Erythroblast (primary cell): Measurements from ENCODE around the gene MCF2L.
"Not testable (repeated sequence)": the region's sequence is repeated elsewhere in the genome, so short reads cannot be mapped to it uniquely, and the experiment has no call there.

Source experiments
- DNase-seq, 2 experiments: peaks; one replicate each; lab custom pipeline; 2025; lab: John Stamatoyannopoulos, UW
- GATA1 ChIP-seq: IDR thresholded peaks from 2 replicates; pipeline ENCODE4 v1.6.1; 2011; ENCODE audit warnings: low read depth, mild to moderate bottlenecking, control low read depth, low read length, moderate library complexity
- POLR2A ChIP-seq: IDR thresholded peaks from 2 replicates; pipeline ENCODE4 v1.6.1; 2011; ENCODE audit warnings: mild to moderate bottlenecking, low read length

Gene MCF2L

DNA sequence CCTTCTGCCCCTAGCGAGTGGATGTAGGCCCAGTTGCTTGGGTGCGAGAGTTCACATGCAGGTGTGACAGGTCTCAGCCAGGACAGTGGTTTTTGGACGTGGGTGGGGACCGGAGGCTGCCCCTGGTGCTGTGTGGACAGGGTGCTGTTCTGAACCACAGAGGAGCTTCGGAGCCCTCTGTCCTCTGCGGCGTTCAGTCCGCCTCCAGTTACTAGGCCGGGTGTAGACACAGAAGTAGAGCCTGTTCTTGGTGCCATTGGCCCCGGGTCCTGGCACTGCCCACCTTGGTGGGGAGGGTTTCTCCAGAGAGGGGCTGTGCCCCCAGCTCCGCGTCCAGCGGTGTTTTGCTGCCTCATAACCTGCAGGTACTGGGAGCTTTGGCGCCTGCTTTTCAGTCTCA, 52.4 kb downstream of the MCF2L start:
- no peak for DNase-seq
- TF ChIP-seq POLR2A (no peak), GATA1 (no peak)

DNA sequence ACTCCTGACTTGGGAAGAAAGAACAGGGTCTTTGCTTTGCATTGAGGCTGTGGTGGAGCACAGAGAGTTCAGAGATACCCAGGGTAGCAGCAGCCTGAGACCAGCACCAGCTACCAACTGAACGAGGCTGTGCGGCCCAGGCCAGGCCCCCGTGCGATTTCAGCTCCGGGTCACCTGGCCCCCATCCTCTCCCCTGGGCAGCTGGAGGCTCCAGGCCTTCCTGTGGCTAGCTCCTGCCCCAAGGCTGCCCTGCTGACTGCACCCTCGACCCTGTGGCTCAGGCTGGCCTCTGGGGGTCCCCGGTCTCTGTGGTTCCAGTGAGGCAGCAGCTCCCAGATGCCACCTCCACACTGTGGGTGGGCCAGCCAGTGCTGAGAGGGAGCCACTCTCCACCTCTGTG, 52.8 kb downstream of the MCF2L start:
- no peak for TF ChIP-seq GATA1
- TF ChIP-seq POLR2A, result no peak
- DNase-seq, result no peak

DNA sequence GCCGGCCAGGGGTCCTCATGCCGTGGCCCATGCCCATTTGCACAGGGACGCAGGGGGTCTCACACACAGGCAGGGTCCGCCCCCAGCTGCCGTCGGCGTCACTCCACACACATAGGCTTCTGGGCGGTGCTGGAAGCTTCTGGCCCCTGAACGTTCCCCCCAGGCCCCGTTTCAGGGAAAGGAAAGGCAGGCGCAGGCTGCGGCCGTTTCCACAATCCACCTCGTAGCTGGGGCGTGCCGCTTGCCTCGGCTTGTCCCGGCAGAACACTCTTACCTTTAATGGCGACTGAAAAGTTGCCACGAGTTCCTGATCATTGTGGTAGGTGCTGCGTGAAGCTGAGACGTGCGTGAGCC, 53.4 kb downstream of the MCF2L start:
- TF ChIP-seq GATA1 (no peak), POLR2A (no peak)
- DNase-seq, result no peak

DNA sequence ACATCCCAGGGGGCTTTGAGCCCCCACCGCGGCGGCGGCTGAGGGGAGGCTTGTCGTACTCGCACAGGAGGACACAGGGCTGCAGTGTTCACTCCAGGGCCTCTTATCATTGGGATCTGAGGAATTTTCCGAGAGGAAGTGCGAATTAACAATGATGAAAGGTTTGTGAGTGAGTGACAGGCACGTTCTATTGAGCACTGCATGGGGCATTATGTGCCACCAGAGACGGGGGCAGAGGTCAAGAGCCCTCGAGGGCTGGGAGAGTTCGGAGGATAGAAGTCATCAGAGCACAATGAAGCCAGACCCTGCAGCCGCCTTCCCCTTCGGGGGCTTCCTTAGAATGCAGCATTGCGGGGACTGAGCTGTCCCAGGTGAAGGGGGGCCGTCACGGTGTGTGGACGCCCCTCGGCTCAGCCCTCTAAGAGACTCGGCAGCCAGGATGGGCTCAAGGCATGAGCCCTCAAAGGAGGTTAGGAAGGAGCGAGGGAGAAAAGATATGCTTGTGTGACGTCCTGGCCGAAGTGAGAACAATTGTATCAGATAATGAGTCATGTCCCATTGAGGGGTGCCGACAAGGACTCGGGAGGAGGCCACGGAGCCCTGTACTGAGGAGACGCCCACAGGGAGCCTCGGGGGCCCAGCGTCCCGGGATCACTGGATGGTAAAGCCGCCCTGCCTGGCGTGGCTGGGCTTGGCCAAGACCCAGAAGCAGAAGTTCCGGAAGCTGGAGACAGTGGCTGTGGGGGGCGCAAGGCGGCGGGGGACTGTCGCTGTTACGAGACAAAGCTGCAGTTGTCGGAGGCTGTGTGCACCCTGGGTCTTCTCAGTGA, 53.9 kb downstream of the MCF2L start:
- no peak for DNase-seq
- TF ChIP-seq POLR2A (no peak), GATA1 (no peak)

DNA sequence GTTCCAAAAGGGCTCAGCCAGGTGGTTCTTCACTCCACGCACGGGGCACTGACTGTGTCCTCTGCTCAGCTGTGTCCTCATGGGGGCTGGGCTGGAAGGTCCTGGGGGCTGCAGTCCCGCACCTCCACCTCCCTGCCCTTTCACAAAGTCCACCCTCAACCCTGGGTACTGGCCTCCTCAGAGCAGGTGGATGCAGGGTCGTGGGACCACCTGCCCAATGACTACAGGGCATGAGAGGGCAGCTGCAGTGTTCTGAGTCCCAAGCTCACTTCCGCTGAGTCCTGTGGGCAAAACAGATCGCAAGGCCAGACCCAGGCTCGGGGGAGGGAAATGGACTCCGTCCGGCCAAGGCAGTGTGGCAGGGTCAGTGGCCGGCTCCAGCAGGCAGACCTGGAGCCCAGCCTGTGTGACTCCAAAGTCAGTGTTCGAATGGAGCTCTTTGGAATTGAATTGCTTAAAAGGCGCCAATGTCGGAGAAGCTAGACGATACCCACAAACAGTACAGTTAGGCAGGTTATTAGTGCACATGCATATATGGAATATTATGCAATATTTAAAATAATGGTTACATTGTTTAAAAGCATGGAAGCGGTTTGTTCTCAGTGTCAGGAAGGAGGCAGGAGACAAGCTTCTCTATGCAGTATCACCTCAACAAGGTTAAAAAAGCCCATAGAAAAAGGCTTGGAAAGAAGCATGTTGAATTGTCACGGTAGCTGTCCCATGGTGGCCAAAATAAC, 54.8 kb downstream of the MCF2L start:
- no peak for DNase-seq
- TF ChIP-seq POLR2A (no peak), GATA1 (no peak)

DNA sequence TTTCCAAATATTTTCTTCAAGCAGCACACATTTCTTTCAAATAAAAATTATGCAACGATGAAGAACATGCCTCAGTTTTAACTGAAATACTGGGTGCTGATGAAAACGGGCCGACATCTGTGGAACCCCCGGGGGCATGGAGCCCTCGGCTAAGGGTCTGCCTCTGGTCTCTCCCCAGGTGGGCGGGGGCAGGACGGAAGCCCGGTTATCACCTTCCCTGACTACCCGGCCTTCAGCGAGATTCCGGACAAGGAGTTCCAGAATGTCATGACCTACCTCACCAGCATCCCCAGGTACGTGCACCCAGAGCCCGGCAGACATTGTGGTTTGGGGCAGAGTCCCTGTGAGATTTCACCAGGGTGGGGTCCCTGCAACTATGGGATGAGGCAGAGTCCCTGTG, 55.5 kb downstream of the MCF2L start:
- DNase-seq, result no peak
- no peak for TF ChIP-seq GATA1
- TF ChIP-seq POLR2A, result no peak

DNA sequence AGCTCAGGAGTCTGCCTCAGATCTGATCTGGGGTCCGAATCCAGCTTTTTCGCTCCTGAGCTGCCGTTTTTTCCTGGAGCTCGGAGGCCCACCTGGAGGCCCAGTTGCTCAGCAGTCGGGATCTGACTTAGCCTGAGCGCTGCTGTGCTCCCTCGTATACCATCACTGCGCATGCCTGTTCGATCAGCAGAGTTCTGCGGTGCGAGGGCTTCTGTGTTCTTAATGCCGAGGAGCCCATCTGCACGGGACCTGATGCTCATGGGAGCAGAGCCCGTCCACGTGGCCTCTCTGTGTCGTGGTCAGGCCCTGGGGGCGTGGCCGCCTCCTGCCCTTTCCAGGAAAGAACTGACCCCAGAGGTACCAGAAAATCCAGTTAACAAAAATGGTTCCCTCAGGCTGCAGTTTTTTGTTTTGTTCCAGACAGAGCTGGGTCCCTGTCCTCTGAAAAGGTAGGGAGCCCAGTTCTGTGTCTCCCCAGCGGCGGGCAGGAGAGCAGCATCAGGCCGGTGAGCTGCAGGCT, 57.4 kb downstream of the MCF2L start:
- no peak for TF ChIP-seq POLR2A
- TF ChIP-seq GATA1, result no peak
- DNase-seq, result no peak

DNA sequence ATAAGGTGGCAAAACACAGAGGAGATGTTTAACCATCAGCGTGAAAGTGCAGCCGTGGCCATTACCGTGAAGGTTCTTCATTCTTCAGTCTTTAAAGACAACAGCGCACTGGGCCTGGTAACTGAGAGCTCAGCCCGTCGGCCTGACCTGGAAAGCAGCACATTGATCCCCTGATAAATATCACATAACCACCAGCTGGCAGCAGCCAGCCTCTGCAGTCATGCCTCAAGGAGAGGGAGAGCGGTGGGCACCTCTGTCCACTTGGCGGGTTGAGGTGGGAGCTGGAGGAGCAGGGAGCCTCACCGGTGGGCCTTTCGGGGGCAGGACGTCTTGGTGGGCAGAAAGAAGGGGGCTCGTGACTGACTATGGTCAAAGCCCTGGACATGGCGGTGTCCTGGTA, 58.1 kb downstream of the MCF2L start:
- TF ChIP-seq GATA1 (no peak), POLR2A (no peak)
- no peak for DNase-seq

DNA sequence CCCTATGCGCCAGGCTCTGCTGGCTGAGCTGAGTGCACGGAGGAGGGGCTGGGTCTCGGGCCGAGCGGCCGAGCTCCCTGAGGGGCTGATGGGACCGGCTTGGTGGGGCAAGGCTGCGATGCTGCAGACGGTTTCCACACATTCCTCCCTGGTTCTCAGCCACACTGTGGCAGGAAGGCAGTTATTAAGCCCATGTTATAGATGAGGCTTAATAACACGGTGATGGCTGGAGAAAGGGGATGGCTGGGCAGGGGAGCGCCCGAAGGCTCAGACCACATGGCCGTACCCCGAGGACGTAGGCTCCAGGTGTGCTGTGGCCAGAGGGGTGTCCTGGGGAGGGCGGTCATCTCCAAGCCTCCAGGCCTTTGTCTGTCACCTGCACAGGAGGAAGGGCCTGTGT, 58.6 kb downstream of the MCF2L start:
- DNase-seq, result no peak
- TF ChIP-seq POLR2A (no peak), GATA1 (no peak)

DNA sequence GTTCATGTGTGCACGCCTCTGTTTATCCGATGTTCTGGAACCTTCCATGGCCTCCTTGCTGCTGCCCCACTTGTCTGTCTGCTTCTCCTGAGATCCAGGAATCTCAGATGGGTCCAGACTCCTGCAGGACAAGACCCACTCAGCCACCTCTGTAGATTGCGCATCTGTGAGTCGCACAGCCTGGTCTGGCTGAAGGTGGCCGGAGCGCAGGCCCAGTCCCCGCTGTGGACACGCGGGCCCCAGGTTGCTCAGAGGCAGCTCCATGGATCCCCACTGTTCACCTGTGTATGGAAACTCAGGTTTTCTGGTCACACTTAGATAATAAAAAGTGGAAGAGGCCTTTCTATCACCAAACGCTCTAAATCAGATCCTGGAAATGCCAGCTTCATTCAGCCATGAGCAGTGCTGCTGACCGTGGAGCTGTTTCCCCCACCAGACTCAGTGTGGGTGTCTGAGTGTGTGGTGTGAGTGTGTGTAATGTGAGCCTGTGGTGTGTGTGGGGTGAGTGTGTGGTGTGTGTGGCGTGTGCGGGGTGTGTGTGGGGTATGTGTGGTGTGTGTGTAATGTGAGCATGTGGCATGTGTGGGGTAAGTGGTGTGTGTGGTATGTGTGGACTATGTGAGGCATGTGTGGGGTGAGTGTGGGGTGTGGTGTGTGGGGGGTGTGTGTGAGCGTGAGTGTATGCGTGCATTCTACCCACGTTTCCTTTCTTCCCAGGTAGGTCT, 59.5 kb downstream of the MCF2L start:
- TF ChIP-seq POLR2A (no peak), GATA1 (no peak)
- no peak for DNase-seq

DNA sequence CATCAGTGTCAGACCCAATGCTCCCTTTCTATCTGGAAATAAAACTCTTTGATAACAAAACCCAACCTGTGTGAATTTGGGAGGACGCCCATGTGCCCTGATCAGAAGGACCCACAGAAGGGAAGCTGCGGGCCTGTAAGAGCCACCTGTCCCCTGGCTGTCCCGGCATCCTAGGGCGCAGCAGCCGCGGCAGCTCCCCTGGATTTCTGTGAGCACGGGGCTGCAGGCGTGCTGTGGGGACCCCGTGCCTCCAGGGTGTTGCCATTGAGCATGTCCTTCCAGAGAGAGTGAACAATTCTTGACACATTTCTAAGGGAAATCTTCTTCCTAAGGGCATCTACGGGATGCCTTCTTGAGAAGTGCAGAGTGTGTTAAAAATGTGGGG, 60.0 kb downstream of the MCF2L start:
- no peak for DNase-seq
- TF ChIP-seq GATA1 (no peak), POLR2A (no peak)

DNA sequence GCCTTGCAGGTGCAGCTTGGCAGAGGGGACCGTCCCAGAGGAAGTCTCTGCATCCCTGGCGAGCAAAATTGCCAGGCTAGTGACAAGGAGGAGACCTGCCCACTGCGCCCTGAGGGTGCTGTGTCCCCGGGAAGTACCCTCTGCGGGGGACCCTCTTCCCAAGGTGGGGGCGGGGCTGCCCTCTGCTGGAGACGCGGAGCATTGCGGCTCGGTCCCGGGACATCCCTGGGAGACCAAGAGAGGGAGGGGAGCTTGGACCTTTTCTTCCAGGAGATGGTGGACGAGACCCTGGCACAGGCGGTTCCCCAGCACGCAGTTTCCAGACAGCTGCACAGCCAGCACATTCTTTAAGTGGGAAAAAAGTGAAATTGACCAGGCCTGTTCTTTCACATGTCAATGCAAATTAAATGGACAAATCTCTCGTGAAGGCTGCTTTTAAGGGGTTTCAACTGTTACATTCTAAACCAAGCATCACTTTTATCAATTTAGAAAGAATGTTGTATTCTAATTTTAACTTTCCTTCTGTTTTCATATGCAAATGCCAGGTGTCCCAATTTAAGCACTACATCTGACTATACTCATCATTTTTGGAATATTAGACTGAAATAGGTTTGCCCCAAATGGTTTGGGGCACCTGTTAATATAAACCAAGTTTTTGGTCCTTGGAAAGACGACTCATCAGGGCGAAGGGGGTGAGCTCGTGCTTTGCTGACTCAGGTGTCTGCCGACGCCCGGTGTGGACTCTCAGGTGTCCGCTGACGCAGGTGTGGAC, 60.7 kb downstream of the MCF2L start:
- DNase-seq, result peak; percentile 13 to 52

DNA sequence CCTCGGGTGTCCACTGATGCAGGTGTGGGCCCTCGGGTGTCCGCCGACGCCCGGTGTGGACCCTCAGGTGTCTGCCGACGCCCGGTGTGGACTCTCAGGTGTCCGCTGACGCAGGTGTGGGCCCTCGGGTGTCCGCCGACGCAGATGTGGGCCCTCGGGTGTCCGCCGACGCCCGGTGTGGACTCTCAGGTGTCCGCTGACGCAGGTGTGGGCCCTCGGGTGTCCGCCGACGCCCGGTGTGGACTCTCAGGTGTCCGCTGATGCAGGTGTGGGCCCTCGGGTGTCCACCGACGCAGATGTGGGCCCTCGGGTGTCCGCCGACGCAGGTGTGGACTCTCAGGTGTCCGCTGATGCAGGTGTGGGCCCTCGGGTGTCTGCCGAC, 61.2 kb downstream of the MCF2L start:
- not testable (repeated sequence) for DNase-seq

More for the DNA sequence above, 60.7 kb downstream of the MCF2L start:
- no peak for TF ChIP-seq POLR2A
- TF ChIP-seq GATA1, result no peak
